Glomerular visceral epithelial cell (primary cell): ENCODE measurements around the gene HIC1.
A peak's percentile ranks its signal among the peaks of the same experiment; 100 is the strongest.

Experiments used
- DNase-seq: peaks from one replicate; pipeline ENCODE4 v3.0.0-alpha.2; 2016; ENCODE audit errors: extremely low spot score

The HIC1 gene

GRCh38 chr17:2060681-2061440, 6.0 kb downstream of the HIC1 start:
- no peak for DNase-seq

- DNase-seq, result no peak
Measured at GRCh38 chr17:2061441-2061958, 6.6 kb downstream of the HIC1 start.

- DNase-seq, result no peak
Measured at GRCh38 chr17:2062571-2063183, 7.8 kb downstream of the HIC1 start.

GRCh38 chr17:2063261-2064146, 8.6 kb downstream of the HIC1 start:
- DNase-seq, result no peak

DNA sequence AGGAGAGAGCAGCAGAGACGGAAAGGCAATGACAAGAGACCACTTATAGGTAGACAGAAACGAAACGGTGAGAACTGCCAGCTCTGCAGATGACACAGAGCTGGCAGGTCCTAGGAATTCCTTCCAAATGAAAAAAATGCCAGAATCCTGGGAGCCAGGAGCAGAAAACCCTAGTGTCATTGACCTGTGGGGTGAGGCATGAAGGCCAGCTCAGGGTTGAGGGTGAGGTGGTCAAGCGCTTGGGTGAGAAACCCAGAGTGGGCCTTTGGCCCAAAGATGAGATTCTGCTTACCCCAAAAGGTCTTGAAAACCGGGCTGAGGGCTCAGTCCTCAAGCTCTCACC, 9.2 kb downstream of the HIC1 start:
- DNase-seq, result no peak

GRCh38 chr17:2064520-2064971, 9.6 kb downstream of the HIC1 start:
- DNase-seq, result no peak

DNA sequence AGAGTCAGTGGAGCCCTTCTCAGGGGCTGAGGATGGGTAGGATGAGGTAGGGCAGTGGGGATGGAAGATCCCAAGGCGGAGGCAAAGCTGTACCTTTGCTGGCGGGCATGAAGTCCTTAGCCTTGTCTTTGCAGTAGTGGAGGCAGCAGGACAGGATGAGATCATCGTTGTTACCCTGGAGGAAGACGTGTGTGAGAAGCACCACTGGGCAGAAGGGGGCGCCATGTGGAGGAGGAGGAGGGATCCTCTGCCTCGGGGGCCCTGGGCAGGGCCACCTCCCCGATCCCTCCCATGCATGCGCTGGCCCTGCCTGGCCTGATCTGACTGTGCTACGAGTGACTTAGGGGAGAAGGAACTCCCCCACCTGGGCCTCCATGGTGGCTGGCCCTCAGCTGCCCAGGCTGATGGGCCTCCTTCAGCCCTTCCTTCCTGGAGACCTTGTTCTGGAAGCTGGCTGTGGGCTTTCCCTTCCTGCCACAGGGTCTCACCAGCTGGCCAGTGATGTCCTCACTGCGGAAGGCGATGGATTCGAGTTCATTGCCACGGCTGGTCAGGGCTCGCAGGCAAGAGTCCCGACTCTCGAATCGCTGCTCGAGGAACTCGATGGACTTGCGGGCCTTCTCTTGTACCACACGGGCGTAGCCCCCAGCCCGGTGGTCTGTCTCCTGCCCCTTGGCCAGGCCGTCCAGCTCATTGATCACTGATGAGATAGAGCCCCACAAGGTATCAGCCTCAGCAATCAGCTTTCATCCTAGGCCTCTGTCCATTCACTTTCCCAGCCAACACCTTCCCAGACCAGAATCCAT, 10.3 kb downstream of the HIC1 start:
- DNase-seq, result no peak

GRCh38 chr17:2065949-2066400, 11.1 kb downstream of the HIC1 start:
- no peak for DNase-seq

DNA sequence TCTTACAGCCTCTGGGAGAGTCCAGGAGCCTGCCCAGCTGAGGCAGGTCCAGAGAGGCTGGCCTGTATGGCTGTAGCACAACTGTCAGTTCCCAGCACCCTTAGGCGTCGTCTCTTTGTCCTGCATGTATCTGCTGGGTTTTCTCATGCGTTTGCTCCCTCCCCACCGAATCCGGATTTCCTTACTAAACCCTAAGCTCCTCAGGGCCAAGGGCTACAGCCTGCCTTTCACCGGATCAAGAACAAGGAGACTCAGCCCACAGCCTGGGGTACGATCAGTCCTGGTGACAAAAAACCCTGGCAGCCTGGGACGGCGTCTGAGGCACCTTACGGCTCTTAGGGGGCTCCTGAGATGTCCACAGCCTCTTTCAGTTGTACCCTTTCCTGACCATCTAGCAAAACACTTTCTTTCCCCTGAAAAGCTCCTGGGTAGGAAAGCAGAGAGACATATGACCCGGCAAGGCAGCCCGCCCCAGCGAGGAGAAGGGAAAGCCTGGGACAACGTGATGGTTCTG, 12.2 kb downstream of the HIC1 start:
- no peak for DNase-seq

GRCh38 chr17:2067608-2068024, 12.7 kb downstream of the HIC1 start:
- peak; percentile 31 for DNase-seq

GRCh38 chr17:2068031-2068518, 13.2 kb downstream of the HIC1 start:
- DNase-seq, result peak; percentile 43

- peak; percentile 84 for DNase-seq
Measured at GRCh38 chr17:2068519-2069051, 13.7 kb downstream of the HIC1 start.

DNA sequence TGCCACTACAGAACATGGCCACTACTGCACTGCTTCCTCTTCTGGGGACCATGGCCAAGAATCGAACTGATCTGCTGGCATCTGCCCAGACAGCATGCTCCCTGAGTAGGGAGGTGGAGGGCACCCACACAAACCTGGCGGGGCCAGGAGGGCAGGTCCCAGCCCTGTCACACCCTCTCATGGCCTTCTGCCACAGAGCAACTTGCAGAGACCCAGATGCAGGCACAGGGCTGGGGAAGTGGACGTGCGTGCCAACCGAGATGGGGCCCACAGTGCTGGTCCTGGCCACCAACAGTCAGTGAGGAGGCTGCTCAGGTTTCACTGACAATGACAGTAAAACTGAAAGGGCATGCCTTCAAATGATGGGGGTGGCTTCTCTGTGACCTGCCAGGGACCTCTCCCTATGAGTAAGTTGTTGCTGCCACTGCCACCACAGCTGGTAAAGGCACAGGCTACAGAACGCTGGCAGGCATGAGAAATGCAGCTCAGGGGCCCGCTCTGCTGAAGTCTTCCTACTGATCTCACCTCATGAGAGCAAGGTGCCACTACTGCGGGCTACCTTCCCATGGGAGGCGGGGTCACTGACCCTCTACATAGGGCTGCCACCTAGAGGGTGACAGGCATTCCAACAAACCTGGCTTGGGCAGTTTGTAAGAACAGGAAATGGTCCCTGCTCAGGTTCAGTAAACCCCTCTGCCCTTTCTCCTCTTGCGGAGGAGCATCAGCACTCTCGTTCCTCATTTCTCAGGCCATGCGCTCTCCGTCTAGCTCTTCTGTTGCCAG, 15.5 kb downstream of the HIC1 start:
- no peak for DNase-seq

GRCh38 chr17:2071024-2071385, 16.1 kb downstream of the HIC1 start:
- no peak for DNase-seq

DNA sequence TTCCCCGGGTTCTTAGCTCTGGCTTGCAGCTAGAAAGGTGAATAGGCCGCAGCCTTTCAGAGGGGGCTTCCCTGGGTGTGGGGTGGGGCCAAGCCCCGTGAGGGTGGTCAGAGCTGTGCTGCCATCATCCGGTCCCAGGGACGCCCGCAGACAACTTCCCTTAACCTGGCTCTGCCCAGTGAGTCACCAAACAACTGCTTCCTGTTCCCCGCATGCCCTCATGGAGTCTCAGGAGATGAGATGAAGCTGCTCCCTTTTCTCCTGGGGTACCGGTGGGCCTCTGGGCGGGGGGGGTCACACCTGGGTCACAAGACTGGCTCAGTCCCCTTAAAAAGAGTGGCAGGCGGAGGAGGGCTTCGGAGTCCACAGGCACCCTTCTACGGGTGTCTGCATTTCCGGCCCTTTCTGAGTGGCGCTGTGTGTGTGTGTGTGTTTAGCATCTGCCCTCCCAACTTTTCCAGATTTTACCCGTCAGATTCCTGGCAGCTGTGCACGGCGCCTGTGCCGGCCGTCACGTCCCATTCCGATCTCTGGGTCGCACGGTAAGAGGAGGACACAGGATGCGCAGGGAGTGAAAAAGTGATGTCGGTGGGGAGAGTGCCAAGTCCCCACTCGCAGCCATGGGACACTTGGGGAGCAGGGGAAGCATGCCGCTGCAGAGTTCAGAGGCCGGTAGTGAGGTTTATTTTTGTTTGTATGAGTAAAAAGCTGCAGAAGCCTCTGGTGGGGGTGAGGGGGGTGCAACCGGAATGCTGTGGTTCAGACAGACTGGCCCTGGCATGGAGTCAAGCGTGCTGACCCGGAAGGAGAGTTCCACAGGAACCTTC, 16.8 kb downstream of the HIC1 start:
- DNase-seq, result no peak

DNA sequence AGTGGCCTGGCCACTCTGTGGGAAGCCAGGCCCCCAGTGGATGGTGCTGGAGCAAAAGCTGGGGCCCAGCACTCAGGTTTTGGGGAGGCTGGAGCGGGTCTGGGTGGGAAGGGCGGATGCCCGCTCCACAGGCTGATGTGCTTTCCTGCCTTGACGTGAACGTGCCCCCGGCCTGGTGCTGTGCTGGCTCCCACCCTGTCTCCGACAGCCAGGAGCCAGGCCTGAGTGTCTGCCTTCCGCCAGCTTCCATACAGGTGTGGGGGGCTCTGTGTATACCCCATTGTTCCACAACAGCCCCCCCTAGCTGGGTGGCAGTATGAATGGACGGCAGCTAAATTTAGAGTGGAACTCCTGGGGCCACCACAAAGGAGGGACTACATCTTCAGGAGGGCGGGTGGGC, 20.0 kb downstream of the HIC1 start:
- no peak for DNase-seq

DNA sequence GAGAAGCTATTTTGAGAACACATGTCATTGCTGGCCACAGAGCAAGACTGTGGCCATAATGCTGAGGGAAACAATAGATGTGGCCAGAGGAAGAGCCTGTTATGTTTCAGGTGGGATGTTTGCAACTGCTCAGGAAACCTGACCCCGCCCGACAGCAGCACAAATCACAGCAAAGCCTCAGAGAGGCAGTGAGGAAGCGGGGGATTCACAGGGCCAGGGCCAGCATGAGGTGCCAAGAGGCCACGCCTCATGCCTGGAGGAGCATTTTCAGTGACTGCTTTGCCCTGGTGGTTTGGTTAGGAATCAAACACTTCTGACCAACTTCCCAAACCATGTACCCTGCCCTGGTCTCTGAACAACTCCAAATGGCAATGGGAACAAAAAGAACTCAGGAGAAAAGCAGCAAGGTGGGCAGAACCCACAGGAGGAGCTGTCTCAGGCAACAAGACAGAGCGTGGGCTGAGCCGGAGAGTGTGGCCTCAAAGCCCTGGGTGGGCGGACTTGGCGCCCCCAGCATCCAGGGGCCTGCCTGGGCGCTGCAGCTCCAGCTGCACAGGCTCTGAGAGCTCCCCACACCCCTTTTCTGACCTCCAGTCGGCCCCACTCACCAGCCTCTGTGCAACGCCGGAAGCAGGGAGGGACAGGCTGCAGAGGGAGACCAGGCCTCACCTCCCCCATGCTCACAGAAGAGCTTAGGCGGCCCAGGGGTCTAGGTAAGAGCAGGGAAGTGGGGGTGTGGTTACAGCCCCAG, 20.6 kb downstream of the HIC1 start:
- DNase-seq, result no peak
